Measurements from ENCODE around the gene NOS3.

NOS3 gene

GRCh38 chr7:150981644-150982043 is 9.2 kb upstream of the NOS3 start:
- DNase-seq: no peak

GRCh38 chr7:150982351-150982750 is 8.5 kb upstream of the NOS3 start:
- no peak for DNase-seq

- DNase-seq: no peak
Observed at GRCh38 chr7:150983893-150984368, 6.9 kb upstream of the NOS3 start.

DNA sequence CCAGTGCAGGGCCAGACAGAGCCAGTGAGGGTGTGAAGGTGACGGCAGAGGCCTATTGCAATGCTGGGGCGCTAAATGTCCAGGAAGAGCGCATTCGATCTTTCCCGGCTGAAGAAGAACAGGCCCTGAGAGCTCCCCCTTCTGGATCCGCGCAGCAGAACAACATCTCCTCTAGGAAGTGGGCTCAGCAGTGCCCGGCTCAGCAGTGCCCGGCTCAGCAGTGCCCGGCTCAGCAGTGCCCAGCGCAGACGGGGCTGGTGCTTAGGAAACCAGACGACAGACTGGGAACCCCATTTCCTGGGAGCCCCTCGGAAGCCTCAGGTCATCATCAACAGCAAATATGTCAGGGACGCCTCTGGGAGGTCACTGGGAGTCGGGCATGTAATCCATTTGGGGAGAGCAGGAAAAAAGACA is 4.7 kb upstream of the NOS3 start:
- DNase-seq: no peak

GRCh38 chr7:150986556-150986955 is 4.3 kb upstream of the NOS3 start:
- DNase-seq: no peak

DNA sequence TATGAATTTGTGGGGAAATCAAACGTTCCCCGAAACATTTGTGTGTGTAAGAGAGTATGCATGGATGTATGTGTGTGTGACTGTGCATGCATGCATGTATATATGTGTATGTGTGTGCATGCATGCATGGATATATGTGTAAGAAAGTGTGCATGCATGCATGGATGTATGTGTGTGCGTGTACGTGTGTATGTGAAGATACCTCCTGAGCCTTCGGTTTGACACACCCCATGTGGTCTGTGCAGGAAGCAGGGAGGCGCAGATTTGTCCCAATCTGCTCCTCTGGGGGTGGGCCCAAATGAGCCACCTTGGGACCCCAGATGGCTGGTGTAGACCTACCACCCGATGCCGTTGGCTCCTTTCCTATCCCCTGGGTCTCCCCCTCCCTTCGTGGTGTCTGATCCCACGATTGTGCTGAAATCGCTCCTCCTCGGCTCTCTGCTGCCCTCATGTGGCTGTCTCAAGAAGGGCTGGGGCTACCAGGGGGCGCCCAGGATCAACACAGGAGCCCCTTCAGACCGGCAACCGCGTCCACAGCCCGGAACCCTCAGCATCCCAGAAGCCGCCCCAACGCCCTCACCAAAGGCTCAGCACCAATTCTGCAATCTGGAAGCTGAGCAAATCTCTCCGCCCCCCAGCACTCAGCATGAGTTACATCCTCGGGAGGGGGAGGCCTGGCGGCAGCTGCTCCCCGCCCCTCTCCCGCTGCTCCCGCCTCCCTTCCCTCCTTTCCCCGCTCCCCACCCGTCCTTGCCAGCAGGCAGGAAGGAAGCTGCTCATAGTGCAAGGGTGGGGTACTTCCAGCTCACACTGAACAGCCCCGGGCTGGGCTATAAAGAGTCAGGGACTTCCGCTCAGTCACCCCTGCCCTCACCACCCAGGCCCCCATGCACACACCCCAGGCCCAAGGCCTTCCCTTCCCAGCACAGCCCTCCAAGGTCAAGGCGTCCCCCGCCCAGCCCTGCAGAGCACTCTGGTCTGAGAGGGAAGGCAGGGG is 2.3 kb upstream of the NOS3 start:
- DNase-seq: peak; percentile 80

- DNase-seq: no peak
Observed at GRCh38 chr7:150989456-150989855, 1.4 kb upstream of the NOS3 start.

DNA sequence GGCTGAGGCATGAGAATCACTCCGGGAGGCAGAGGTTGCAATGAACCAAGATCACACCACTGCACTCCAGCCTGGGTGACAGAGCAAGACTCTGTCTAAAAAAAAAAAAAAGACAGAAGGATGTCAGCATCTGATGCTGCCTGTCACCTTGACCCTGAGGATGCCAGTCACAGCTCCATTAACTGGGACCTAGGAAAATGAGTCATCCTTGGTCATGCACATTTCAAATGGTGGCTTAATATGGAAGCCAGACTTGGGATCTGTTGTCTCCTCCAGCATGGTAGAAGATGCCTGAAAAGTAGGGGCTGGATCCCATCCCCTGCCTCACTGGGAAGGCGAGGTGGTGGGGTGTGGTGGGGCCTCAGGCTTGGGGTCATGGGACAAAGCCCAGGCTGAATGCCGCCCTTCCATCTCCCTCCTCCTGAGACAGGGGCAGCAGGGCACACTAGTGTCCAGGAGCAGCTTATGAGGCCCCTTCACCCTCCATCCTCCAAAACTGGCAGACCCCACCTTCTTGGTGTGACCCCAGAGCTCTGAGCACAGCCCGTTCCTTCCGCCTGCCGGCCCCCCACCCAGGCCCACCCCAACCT is 1.3 kb downstream of the NOS3 start:
- no peak for DNase-seq

- DNase-seq: no peak
Observed at GRCh38 chr7:150992833-150993302, 2.1 kb downstream of the NOS3 start.

- DNase-seq: no peak
Observed at GRCh38 chr7:150993511-150993910, 2.7 kb downstream of the NOS3 start.

GRCh38 chr7:150994141-150994837 is 3.5 kb downstream of the NOS3 start:
- no peak for DNase-seq

DNA sequence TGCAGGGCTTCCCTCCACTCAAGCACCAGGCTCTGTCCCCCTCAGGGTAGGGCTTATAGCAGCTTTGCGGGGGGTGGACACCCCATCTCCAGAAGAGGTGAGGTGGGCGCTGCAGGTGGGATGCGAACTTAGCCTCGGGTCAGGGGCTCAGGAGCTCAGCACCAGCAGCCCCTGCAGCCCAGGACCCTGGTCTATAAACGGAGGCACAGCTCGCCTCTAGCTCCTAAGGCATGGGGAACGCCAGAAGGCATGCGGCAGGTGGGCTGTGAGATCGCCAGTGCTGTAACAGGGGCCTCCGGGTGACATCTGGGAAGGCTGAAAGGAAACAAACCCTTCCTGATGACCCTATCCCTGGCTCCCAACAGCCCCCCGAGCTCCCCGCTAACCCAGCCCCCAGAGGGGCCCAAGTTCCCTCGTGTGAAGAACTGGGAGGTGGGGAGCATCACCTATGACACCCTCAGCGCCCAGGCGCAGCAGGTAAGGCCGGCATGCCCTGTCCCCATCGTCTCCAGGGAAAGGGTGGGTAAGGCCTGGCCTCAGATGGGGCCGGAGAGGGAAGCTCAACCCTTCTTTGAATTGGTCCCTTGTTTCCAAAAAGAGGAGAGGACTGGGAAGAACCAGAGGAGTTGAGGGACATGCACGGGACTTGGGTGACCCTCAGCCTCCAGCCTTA is 4.2 kb downstream of the NOS3 start:
- no peak for DNase-seq

GRCh38 chr7:150996376-150997074 is 5.7 kb downstream of the NOS3 start:
- DNase-seq: no peak

DNA sequence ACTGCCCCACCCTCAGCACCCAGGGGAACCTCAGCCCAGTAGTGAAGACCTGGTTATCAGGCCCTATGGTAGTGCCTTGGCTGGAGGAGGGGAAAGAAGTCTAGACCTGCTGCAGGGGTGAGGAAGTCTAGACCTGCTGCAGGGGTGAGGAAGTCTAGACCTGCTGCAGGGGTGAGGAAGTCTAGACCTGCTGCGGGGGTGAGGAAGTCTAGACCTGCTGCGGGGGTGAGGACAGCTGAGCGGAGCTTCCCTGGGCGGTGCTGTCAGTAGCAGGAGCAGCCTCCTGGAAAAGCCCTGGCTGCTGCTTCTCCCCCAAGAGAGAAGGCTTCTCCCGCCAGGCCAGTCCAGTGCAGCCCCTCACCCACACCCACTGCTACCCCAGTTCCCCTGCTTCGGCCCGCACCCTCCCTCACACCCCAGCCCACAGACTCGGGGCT is 6.3 kb downstream of the NOS3 start:
- no peak for DNase-seq

- DNase-seq: no peak
Observed at GRCh38 chr7:150997817-150998216, 7.0 kb downstream of the NOS3 start.

DNA sequence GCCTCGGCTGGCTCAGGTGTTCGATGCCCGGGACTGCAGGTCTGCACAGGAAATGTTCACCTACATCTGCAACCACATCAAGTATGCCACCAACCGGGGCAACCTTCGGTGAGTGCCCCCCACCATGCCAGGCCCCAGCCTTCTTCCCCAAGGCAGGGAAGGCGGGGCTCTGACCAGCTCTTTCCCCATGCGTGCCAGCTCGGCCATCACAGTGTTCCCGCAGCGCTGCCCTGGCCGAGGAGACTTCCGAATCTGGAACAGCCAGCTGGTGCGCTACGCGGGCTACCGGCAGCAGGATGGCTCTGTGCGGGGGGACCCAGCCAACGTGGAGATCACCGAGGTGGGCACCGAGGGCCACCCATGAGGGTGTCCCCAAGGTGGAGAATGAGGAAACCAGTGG is 7.5 kb downstream of the NOS3 start:
- DNase-seq: peak; percentile 10

- DNase-seq: peak; percentile 17
Observed at GRCh38 chr7:150999001-150999400, 8.2 kb downstream of the NOS3 start.

DNA sequence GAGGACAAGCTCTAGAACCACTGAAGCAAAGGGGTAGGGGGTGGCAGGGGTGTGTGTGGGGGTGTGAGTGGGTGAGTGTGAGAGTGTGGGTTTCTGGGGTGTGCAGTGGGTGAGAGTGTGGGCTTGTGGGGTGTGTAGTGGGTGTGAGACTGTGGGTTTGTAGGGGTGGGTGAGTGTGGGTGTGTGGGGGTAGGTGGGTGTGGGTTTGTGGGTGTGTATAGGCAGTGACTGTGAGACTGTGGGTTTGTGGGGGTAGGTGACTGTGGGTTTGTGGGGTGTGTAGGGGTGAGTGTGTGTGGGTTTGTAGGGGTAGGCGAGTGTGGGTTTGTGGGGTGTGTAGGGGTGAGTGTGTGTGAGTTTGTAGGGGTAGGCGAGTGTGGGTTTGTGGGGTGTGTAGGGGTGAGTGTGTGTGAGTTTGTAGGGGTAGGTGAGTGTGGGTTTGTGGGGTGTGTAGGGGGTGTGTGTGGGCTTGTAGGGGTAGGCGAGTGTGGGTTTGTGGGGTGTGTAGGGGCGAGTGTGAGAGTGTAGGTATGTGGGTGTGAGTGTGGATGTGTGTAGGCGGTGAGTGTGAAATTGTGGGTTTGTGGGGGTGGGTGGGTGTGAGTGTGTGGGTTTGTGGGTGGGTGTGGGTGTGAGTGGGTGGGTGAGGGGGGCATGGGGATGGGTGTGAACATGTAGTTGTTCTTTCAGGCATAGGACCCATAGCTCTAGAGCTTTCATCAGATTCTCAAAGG is 8.8 kb downstream of the NOS3 start:
- no peak for DNase-seq

GRCh38 chr7:151000897-151001495 is 10.2 kb downstream of the NOS3 start:
- DNase-seq: peak; percentile 10

DNA sequence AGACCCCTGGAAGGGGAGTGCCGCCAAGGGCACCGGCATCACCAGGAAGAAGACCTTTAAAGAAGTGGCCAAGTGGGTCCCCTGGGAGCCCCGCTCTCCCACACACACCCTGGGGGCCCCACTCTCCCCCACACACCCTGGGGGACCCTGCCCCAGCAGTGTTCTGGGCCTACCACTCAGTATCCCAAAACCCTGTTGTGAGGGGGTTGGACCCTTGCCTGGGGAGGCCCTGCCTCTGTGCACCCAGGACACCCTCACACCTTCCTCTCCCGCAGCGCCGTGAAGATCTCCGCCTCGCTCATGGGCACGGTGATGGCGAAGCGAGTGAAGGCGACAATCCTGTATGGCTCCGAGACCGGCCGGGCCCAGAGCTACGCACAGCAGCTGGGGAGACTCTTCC is 10.7 kb downstream of the NOS3 start:
- DNase-seq: no peak

DNA sequence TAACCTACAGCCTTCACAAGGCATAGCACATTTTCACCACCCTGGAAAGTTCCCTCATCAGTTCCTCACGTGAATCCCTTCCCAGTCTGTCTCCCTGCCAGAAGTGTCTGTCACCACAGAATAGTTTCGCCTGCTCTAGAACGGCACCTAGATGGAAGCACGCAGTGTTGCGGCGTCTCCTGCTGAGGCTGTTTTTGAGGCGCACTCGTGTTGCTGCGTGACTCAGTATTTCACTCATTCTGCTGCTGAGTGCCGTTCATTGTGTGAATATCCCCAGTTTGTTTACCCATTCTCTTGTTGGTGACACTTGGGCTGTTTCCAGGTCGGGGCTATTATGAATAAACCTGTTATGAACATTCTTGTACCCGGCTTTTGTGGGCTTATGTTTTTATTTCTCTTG is 12.8 kb downstream of the NOS3 start:
- DNase-seq: no peak
